ENCODE results near the gene ADGRL3. TPM values are rescaled to one million over a fixed set of nuclear protein-coding genes. Genes with fewer than 3 reads are reported as not detected.

ADGRL3 gene
- total RNA-seq, 2 experiments from 2014 or later, result not detected

DNA sequence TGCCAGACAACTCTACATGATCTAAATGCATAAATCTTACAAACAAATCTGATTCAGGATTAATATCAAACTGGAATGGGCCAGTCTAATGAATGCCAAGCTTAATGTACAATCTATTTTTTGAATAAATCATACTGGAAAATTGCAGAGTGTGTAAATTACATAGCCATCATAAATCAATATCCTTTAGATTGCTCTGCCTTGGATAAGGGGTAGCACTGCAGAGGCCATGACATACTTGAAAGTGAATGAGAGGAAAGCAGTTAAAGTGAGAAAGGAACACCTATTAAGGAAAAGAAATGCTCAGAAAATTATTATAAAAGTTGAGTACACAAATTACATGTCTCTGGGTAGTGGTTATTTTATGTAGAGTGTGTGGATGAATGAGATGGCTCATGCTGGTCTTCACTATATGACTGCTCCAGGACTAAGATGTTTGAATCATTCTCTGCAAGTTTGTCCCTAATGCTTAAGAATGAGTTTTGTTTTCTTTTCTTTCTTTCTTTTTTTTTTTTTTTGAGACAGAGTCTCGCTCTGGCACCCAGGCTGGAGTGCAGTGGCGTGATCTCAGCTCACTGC, 100.2 kb downstream of the ADGRL3 start:
- Histone ChIP-seq H3K36me3 (ENCODE audit: insufficient read depth, low read length) (no peaks in the 10 kb centered on the region), H3K4me2 (ENCODE audit: low read length) (no peak overlapping the region), H3K4me1 (ENCODE audit: insufficient read depth, low read length, poor library complexity, severe bottlenecking) (no peaks in the 10 kb centered on the region), H3K9me2 (ENCODE audit: insufficient read depth, low read length) (no peaks in the 10 kb centered on the region), H3K27ac (ENCODE audit: low read depth, low read length, poor library complexity, severe bottlenecking) (no peak overlapping the region), H3K79me2 (ENCODE audit: insufficient read depth, low read depth, low read length) (no peaks in the 10 kb centered on the region), H3K4me3 (ENCODE audit: low read depth, low read length, poor library complexity, severe bottlenecking) (no peak overlapping the region), H3K9me3 (ENCODE audit: low read length) (no peaks in the 10 kb centered on the region), H4K20me1 (ENCODE audit: insufficient read depth, low read length) (no peaks in the 10 kb centered on the region), H2AFZ (ENCODE audit: low read length) (no peak overlapping the region)
- POLR2A ChIA-PET, result interaction anchor here (0.6 to 0.7 kb wide), 3 partner anchors 26 to 1775 kb away, joined by 3 read pairs; no protein-coding TSS in a partner anchor
- CTCF ChIA-PET (ENCODE audit: unreplicated experiment), result no interaction called here
- no peak for DNase-seq (ENCODE audit: low spot score)
- TF ChIP-seq EZH2phosphoT487 (IDR thresholded peaks at IDR 0.05; ENCODE audit: borderline replicate concordance, low read depth, low read length) (no peak), CTCF (conservative IDR thresholded peaks at IDR 0.05; ENCODE audit: low read length) (no peak)
- no TSS peak for BruUV-seq (replicated peaks)
- intact Hi-C loops (cut with micrococcal nuclease; ENCODE audit: unreplicated experiment), result no loop called here

DNA sequence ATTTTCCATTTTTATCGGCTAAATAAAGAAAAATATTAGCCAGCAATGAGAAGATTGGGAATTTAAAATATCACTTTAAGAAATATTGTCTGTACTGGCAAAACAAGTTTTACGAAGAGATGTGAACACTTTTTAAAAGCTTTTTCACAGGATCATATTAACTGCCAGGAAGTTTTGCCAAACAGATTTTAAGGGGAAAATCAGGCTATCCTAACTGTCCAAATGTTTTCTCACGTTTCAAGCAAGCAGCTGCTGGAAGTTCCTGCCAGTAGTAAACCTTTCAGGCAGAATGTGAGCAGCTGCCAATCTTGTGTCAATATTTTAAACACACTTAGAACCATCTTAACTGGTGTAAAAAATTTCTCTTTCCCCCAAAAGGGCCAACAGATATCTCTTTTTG, 101.1 kb downstream of the ADGRL3 start:
- no peaks in the 10 kb centered on the region for H4K20me1 ChIP-seq (ENCODE audit: insufficient read depth, low read length)
- TF ChIP-seq EZH2phosphoT487 (IDR thresholded peaks at IDR 0.05; ENCODE audit: borderline replicate concordance, low read depth, low read length) (no peak), CTCF (conservative IDR thresholded peaks at IDR 0.05; ENCODE audit: low read length) (no peak)
- POLR2A ChIA-PET, result interaction anchor here (0.7 kb wide), 1 partner anchor 593 kb away, joined by 3 read pairs; no protein-coding TSS in a partner anchor
- no peak overlapping the region for H2AFZ ChIP-seq (ENCODE audit: low read length)
- no peaks in the 10 kb centered on the region for H3K79me2 ChIP-seq (ENCODE audit: insufficient read depth, low read depth, low read length)
- no peaks in the 10 kb centered on the region for H3K9me2 ChIP-seq (ENCODE audit: insufficient read depth, low read length)
- H3K9me3 ChIP-seq (ENCODE audit: low read length), result no peaks in the 10 kb centered on the region
- no TSS peak for BruUV-seq (replicated peaks)
- H3K4me1 ChIP-seq (ENCODE audit: insufficient read depth, low read length, poor library complexity, severe bottlenecking), result no peaks in the 10 kb centered on the region
- no peaks in the 10 kb centered on the region for H3K36me3 ChIP-seq (ENCODE audit: insufficient read depth, low read length)
- no peak for DNase-seq (ENCODE audit: low spot score)
- no peak overlapping the region for H3K4me3 ChIP-seq (ENCODE audit: low read depth, low read length, poor library complexity, severe bottlenecking)
- CTCF ChIA-PET (ENCODE audit: unreplicated experiment), result no interaction called here
- H3K27ac ChIP-seq (ENCODE audit: low read depth, low read length, poor library complexity, severe bottlenecking), result no peak overlapping the region
- no peak overlapping the region for H3K4me2 ChIP-seq (ENCODE audit: low read length)
- intact Hi-C loops (cut with micrococcal nuclease; ENCODE audit: unreplicated experiment), result no loop called here

GRCh38 chr4:61308033-61308432, 107.9 kb downstream of the ADGRL3 start:
- TF ChIP-seq CTCF (conservative IDR thresholded peaks at IDR 0.05; ENCODE audit: low read length) (no peak), EZH2phosphoT487 (IDR thresholded peaks at IDR 0.05; ENCODE audit: borderline replicate concordance, low read depth, low read length) (no peak)
- intact Hi-C loops (cut with micrococcal nuclease; ENCODE audit: unreplicated experiment), result no loop called here
- H3K4me2 ChIP-seq (ENCODE audit: low read length), result no peak overlapping the region
- no peaks in the 10 kb centered on the region for H4K20me1 ChIP-seq (ENCODE audit: insufficient read depth, low read length)
- ChIA-PET CTCF (ENCODE audit: unreplicated experiment) (no interaction called here), POLR2A (no interaction called here)
- DNase-seq (ENCODE audit: low spot score), result no peak
- H2AFZ ChIP-seq (ENCODE audit: low read length), result no peak overlapping the region
- no peak overlapping the region for H3K4me3 ChIP-seq (ENCODE audit: low read depth, low read length, poor library complexity, severe bottlenecking)
- H3K4me1 ChIP-seq (ENCODE audit: insufficient read depth, low read length, poor library complexity, severe bottlenecking), result no peaks in the 10 kb centered on the region
- no peaks in the 10 kb centered on the region for H3K9me2 ChIP-seq (ENCODE audit: insufficient read depth, low read length)
- no TSS peak for BruUV-seq (replicated peaks)
- no peaks in the 10 kb centered on the region for H3K36me3 ChIP-seq (ENCODE audit: insufficient read depth, low read length)
- H3K27ac ChIP-seq (ENCODE audit: low read depth, low read length, poor library complexity, severe bottlenecking), result no peak overlapping the region
- no peaks in the 10 kb centered on the region for H3K79me2 ChIP-seq (ENCODE audit: insufficient read depth, low read depth, low read length)
- H3K9me3 ChIP-seq (ENCODE audit: low read length), result no peaks in the 10 kb centered on the region

All from OCI-LY7 (cell line).